NT2/D1 (cell line): Measurements from ENCODE around the gene KLF13.

ENCODE experiments used
- YY1 ChIP-seq: IDR thresholded peaks from 2 replicates; pipeline ENCODE4 v1.6.1; 2011; ENCODE audit not compliant: insufficient read length, insufficient read depth
- ZNF274 ChIP-seq: IDR thresholded peaks from 2 replicates; pipeline ENCODE4 v1.6.1; 2011; ENCODE audit warnings: mild to moderate bottlenecking, low read depth, low read length

GRCh38 chr15:31367021-31367729 is 40.5 kb downstream of the KLF13 start:
- TF ChIP-seq ZNF274 (no peak), YY1 (no peak)
